Measurements from ENCODE around the gene SLCO3A1.

The SLCO3A1 gene

GRCh38 chr15:91916051-91916450, 62.5 kb downstream of the SLCO3A1 start:
- TF ChIP-seq ZNF426 (tag by site-specific recombination; IDR thresholded peaks at IDR 0.05) (no peak), ZNF133 (tag by site-specific recombination; IDR thresholded peaks at IDR 0.05) (no peak), ZNF138 (tag by site-specific recombination; IDR thresholded peaks at IDR 0.05; ENCODE audit: borderline replicate concordance) (no peak), ZNF221 (tag by site-specific recombination; IDR thresholded peaks at IDR 0.05; ENCODE audit: borderline replicate concordance) (no peak), PATZ1 (tag by site-specific recombination; IDR thresholded peaks at IDR 0.05) (no peak), ZNF548 (tag by site-specific recombination; IDR thresholded peaks at IDR 0.05) (no peak), ZNF394 (tag by site-specific recombination; IDR thresholded peaks at IDR 0.05; ENCODE audit: borderline replicate concordance) (no peak), ZNF10 (tag by site-specific recombination; IDR thresholded peaks at IDR 0.05) (no peak), ZNF843 (tag by site-specific recombination; IDR thresholded peaks at IDR 0.05) (no peak), ZNF544 (tag by site-specific recombination; IDR thresholded peaks at IDR 0.05) (no peak), ZBTB11 (tag by site-specific recombination; conservative IDR thresholded peaks at IDR 0.05; ENCODE audit: low read depth) (no peak), ZNF311 (tag by site-specific recombination; IDR thresholded peaks at IDR 0.05; ENCODE audit: borderline replicate concordance) (no peak), ZNF202 (tag by site-specific recombination; IDR thresholded peaks at IDR 0.05; ENCODE audit: borderline replicate concordance) (no peak), ZNF521 (tag by site-specific recombination; IDR thresholded peaks at IDR 0.05) (no peak)
- POLR2A ChIA-PET, result no interaction called here
- Histone ChIP-seq H3K27ac (ENCODE audit: extremely low read depth, low read depth, low read length) (0 out of 2 replicates have a peak overlapping the region, but pooled peaks have one; percentile 42), H3K9me3 (ENCODE audit: control insufficient read depth, insufficient read depth, low read depth, low read length) (no peaks in the 10 kb centered on the region), H3K4me3 (ENCODE audit: low read depth, low read length) (no peak overlapping the region), H3K4me1 (ENCODE audit: control insufficient read depth, insufficient read depth, low read length) (peaks cover 14% of the 10 kb centered on the region), H3K36me3 (ENCODE audit: control insufficient read depth in 2 of 2, insufficient read depth in 1 of 2, low read length in 2 of 2) (no peaks in the 10 kb centered on the region)
- CTCF ChIA-PET, result no interaction called here

DNA sequence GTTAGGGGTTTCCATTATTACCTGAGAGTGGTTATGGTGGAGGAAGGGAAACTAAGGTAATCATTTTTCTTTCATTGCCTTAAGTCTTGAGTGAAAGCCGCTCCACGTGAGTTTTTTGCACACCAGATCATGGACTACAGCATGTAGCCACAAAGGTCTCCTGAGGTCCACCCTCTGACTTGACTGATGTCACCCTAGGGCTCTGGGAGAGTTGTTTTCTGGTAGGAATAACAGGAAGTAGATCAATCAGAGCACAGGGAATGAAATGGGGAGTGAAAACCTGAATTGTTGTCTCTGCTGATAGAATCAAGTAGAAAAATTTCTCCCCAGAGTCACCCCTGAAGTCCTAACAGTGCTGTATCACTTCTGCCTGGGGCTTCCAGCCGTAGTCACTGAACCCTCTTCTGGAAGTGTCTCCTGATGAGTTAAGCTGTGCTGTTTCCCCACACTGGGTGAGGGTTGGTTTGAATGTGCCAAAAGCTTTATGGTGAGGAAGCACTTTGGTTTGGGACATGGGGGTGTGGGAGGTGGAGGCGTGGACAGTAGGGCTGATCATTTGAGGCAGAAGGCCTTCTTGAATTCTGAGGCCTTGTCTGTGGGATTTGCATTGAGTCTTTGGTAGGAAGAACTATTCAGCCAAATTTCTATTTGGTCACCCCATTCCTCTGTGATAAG, 64.3 kb downstream of the SLCO3A1 start:
- Histone ChIP-seq H3K9me3 (ENCODE audit: control insufficient read depth, insufficient read depth, low read depth, low read length) (no peaks in the 10 kb centered on the region), H3K4me3 (ENCODE audit: low read depth, low read length) (no peak overlapping the region), H3K36me3 (ENCODE audit: control insufficient read depth in 2 of 2, insufficient read depth in 1 of 2, low read length in 2 of 2) (no peaks in the 10 kb centered on the region), H3K27ac (ENCODE audit: extremely low read depth, low read depth, low read length) (no peak overlapping the region), H3K4me1 (ENCODE audit: control insufficient read depth, insufficient read depth, low read length) (peaks cover 23% of the 10 kb centered on the region)
- CTCF ChIA-PET, result interaction anchor here (1.0 kb wide), 1 partner anchor 211 kb away, joined by 3 read pairs; no protein-coding TSS in a partner anchor
- POLR2A ChIA-PET, result no interaction called here
- TF ChIP-seq ZSCAN30 (tag by site-specific recombination; IDR thresholded peaks at IDR 0.05) (no peak), ZNF114 (tag by site-specific recombination; IDR thresholded peaks at IDR 0.05) (no peak), WT1 (tag by site-specific recombination; IDR thresholded peaks at IDR 0.05) (no peak), ZNF112 (tag by site-specific recombination; IDR thresholded peaks at IDR 0.05) (no peak), REPIN1 (tag by site-specific recombination; IDR thresholded peaks at IDR 0.05; ENCODE audit: low read depth) (no peak), ZNF747 (tag by site-specific recombination; IDR thresholded peaks at IDR 0.05) (no peak), GLI4 (tag by site-specific recombination; IDR thresholded peaks at IDR 0.05) (no peak), ZNF580 (tag by site-specific recombination; IDR thresholded peaks at IDR 0.05) (no peak)
- TF ChIP-seq, protein P1, sequence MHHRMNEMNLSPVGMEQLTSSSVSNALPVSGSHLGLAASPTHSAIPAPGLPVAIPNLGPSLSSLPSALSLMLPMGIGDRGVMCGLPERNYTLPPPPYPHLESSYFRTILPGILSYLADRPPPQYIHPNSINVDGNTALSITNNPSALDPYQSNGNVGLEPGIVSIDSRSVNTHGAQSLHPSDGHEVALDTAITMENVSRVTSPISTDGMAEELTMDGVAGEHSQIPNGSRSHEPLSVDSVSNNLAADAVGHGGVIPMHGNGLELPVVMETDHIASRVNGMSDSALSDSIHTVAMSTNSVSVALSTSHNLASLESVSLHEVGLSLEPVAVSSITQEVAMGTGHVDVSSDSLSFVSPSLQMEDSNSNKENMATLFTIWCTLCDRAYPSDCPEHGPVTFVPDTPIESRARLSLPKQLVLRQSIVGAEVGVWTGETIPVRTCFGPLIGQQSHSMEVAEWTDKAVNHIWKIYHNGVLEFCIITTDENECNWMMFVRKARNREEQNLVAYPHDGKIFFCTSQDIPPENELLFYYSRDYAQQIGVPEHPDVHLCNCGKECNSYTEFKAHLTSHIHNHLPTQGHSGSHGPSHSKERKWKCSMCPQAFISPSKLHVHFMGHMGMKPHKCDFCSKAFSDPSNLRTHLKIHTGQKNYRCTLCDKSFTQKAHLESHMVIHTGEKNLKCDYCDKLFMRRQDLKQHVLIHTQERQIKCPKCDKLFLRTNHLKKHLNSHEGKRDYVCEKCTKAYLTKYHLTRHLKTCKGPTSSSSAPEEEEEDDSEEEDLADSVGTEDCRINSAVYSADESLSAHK (tag by site-specific recombination; IDR thresholded peaks at IDR 0.05), result no peak
- TF ChIP-seq, protein P2, sequence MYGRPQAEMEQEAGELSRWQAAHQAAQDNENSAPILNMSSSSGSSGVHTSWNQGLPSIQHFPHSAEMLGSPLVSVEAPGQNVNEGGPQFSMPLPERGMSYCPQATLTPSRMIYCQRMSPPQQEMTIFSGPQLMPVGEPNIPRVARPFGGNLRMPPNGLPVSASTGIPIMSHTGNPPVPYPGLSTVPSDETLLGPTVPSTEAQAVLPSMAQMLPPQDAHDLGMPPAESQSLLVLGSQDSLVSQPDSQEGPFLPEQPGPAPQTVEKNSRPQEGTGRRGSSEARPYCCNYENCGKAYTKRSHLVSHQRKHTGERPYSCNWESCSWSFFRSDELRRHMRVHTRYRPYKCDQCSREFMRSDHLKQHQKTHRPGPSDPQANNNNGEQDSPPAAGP (tag by site-specific recombination; IDR thresholded peaks at IDR 0.05), result no peak
